Stimulated activated CD4-positive, alpha-beta T cell treated with anti-CD3 and anti-CD28 coated beads, Interleukin-4, amount 100 ng/mL, for 4 hours (primary cell): ENCODE data around the gene CHMP6.

ENCODE experiments used
- DNase-seq, 2 experiments: peaks; one replicate each; pipeline ENCODE4 v3.0.0-alpha.2; 2020

Gene CHMP6

DNA sequence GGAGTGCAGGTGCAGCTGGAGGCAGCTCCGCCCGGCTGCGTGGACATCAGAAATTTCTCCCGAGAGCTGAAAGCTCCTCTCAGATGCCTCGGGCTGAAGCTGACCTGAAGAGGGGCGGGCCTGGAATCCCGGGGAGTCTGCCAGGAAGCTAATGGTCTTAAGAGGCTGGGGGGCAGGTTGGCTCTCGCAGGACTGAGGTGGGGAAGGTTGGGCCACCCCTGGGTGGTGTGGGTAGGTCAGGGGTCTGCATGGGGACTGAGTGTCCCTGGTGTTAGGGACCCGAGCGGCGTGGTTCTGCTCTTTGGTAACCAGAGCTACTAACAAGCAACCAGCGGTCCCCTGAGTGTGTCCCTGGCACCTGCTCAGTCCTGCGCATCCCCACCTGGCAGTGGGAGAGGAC is 3.5 kb downstream of the CHMP6 start:
- DNase-seq = no peak

DNA sequence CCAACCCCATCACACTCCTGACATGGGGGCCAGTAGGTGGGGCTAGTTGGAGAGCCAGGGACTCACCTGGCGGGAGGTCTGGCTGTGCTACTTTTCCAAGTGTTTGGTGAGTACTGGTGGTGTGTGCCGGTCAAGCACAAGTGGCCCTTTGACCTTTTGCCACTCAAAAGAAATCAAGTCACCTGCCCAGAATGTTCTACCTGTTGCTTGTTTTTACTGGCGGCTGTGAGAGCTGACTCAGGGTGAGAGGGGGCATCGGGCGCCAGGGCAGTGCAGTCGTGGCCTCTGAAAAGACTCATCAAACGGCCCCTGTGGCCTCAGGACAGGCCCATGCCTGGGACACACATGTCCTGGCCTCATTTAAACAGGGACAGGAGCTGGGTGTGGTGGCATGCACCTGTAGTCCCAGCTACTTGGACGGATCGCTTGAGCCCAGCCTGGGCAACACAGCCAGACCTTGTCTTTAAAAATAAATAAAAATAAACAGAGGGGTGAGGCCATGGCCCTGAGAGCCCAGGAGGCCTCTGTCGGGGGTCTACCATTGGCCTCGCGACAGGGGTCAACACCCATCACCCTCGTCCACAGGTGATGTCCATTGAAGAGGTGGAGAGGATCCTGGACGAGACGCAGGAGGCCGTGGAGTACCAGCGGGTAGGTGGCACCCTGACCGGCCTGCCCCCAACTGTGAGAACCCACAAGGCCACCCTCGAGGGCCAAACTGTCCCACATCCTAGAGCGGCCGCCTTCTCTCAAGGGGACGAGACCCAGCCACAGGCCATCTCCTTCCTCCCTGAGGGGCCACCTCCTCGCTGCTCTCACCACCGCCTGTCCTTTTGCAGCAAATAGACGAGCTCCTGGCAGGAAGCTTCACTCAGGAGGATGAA is 5.0 kb downstream of the CHMP6 start:
- DNase-seq = no peak

DNA sequence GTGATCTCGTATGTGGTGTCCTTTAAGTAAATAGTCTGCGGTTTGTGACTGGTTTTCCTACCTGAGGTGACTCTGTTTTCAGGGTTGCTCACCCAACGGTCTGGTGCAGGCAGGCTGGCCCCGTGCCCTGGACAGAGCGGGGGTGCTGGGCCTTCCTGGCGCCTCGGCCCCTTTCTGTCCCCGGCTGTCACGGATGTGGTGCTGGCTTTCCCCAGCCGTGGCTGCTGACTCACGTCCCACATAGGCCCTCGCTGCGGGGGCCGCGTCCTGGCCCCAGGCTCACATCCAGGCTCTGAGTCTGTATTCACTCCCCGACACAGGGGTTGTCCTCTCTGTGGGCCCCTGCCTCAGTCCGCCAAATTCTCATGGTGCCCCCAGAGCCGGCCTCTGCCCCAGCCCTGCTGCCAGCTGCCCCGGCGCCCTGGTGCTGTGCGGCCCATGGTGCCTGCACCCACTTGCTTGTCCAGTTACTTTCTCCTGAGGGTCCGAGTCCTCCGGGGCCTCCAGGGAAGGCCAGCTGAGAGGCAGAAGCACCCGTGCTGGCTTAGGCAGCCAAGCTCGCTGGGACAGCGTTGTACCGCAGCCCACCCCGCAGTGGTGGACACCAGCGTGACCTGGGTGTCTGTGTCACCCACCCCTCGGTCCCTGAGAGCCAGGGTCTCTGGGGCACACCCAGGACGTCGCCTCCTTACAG is 5.9 kb downstream of the CHMP6 start:
- no peak for DNase-seq

DNA sequence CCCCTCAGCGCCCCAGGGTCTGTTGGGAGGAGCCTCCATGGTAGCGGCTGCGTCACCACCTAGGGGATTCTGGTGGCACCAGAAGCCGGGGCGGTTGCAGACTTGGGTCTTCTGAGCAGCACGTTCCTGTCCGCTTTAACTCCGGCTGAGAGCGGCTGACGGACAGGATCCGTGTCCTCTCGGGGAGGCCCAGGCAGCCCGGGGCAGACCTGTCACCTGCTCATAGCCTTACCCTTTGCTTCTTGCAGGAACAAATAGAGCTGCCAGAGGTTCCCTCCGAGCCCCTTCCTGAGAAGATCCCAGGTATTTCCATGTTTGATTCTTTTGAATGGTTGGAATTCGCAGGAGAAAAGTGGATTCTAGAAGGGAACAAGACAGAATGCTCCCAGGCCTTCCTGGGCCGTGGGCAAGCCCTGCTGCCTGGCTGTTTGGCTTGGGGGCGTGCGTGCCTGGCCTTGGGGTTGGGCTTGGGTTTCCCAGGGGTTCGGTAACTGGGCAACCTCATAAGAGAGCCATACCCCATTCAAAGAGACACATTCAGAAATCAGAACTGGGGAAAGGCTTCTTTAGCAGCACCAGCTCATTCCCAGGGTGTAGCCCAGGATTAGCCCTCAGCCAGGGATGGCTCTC is 6.6 kb downstream of the CHMP6 start:
- DNase-seq = no peak

DNA sequence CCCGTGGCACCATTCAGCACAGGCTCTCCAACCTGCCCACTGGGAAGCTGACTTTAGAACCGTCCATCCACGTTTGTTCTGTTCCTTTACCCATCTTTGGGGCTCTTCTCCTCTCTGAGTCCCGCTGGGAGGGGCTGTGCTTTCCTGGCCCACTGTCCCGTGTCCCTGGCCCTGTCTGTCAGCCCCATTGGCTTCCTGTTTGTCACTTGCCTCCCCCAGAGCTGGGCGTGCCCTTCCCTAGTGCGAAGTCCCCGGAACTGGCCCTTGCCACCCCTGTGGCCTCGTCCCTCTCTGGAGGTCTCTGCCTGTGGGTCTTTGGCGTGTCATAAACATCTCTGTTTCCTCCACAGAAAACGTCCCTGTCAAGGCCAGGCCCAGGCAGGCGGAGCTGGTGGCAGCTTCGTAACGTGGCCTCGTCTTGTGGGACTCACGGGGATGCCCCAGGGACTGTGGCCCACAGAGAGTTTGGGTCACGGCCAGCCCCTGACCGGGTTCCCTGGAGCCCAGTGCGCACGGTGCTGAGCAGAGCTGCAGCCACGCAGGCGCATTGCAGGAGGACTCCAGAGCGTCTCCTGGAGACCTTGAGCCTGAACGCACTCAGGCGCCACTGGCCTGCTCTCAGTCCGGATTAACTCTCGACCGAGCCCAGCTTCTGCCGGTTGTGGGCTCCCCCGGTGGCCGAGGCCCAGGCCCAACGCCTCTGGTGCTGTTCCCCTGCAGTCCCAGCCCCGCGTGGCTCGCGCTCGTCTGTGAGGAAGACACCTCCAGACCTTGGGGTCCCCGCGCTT is 7.3 kb downstream of the CHMP6 start:
- DNase-seq = no peak

DNA sequence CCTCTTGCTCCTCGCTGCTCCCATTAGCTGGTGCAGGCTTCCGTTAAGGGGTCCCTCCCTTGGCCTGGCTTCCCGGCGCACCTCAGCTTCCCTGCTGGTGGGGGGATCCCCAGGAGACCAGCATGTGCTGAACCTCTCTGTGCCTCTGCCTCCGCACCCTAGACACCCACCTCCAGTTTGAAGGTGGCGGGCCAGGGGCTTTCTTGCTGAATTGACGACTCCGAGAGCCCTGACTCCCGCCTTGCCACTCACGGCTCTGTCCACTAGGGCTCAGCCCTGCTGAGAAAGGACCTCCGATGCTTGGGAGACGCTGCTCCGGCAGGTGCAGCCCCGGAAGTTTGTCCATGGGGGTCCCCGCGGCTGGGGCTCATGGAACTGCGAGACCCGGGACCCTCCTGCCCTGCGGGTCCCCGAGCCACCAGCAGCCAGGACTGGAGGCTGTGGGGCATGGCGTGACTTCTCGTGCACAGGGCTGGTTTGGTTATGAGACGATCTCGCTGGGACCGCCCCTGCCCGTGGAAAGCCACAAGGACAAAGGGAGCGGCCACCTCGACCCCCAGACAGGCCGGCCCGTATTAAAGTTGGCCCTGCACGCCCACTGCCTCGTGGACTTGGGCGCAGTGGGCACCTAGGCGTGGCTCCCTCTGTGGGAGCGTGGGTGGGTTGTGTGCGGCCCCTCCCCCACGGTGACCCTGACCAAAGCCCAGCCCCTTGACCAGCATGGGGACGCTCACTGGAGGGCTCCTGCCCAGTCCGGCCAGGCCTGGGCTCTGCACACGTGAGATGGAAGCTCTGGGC is 8.1 kb downstream of the CHMP6 start:
- no peak for DNase-seq

DNA sequence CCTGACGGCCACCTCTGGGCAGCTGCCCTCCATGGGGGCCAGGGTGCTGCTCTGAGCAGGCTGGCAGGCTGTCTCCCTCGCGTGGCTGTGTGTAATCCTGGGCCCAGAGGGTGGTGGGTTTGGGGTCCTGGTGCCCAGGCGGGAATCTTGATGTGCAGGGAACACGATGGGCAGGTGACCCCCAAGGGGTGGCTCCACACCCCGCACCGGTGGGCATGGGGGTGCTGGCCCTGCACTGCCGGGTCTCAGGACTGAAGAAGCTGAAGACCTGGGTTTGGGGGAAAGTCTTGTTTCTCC is 8.6 kb downstream of the CHMP6 start:
- DNase-seq = no peak

DNA sequence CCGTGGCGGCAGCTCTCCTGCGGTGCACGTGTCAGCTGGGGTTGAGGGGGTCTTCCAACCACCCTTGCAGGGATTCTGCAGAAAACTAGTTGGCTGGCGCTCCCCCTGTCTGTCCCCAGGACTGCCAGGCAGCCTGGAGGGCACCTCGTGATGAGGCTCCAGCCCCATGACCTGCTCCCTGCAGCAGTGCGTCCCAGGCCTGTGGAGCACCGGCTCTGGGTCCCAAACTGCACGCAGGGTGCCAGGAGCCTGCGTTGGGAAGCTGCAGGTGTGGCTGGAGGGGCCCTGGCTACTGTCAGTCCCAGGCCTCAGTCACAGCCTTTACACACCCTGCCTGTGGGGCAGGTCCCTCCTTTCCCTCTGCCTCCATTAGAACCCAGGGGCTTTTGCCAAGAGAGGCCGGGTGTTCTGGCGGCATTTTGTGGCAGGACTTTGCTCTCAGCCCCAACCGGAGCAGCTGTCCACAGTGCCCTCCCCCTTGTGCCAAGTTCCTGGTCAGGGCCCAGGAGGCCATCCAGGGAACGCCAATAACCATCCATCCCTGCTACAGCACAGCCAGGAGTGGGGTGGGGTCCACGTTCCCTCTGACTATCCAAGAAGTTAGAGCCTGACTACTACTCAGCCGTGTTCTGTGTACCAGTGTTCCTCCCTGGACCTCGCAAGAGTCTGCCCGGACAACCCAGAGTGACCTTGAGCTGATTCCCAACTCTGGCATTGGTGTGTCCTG is 9.2 kb downstream of the CHMP6 start:
- no peak for DNase-seq

DNA sequence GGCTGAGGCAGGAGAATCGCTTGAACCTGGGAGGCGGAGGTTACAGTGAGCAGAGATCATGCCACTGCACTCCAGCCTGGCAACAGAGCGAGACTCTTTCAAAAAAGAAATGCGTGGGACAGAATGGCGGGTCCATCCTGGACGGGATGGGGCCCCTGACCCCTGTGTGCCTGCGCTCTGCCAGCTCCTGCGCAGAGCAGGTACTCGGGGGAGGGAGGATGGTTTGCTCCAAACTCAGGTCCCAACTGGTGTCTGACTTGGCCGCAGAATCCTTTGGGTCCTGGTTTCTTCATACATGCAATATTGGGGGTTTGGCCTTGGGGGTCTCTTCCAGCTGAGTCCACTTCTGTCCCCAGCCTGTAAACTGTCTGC is 10.4 kb downstream of the CHMP6 start:
- DNase-seq = no peak

DNA sequence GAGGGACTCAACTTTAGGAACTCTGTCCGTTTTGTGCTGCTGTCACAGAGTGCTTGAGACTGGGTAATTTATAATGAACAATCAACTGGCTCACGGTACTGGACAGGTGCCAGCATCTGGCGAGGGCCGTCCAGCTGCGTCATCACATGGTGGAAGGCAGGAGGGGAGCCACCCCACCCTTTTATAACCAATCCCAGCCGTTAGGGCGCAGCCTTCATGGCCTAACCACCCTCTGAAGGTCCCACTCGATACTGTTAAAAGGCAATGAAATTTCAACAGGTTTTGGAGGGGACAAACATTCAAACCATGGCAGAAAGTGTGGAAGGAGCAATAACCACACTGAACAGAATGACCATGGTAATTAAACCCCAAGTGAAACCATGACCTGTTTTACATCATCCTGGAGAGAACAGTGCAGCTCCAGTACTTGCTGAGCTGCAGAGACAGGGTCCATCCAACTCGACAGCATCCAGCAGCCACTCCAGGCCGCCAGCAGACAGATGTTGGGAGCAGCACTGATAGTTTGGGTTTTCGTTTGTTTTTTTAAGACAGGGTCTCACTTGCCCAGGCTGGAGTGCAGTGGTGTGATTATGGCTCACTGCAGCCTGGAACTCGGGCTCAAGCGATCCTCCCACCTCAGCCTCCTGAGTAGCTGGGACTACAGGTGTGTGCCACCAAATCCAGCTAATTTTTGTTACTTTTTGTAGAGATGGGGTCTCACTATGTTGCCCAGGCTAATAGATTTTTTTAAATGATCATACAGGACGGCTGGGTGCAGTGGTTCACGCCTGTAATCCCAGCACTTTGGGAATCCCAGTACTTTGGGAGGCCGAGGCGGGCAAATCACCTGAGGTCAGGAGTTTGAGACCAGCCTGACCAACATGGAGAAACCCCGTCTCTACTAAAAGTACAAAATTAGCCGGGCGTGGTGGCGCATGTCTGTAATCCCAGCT is 11.0 kb downstream of the CHMP6 start:
- no peak for DNase-seq

DNA sequence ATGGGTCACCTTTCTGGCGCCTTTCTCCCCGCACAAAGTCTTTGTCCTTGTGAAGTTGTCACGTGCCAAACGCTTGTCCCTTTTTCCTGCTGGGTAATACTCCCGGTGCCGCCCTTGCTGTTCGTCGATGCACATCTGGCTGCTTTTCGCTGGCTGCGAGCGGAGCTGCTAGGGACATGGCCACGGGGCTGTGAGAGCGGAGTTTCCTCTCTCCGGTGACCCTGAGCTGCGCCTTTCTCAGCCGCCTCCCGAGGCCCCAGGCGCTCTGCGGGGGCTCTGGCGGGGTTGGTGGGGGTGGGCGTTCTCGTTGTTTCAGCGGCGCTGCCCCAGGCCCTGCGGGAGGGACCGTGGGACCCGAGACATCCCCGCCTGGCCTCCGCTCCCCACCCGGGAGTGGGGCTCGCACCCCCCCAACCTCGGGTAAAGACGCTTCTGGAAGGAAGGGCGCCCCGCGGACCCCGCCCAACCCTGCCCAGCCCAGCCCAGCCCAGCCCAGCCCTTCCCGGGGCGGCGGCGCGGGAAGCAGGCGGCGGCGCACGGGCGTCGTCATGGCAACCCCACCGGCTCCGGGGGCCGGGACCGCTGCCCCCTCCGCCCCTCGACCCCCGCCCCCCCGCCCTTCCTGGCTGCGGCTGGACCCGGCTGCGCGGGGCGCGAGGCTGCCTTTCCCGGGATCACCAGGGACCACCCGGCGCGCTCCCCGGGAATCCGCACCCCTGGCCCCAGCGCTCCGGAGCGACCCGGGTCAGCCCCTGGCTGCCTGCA is 12.3 kb downstream of the CHMP6 start:
- no peak for DNase-seq

DNA sequence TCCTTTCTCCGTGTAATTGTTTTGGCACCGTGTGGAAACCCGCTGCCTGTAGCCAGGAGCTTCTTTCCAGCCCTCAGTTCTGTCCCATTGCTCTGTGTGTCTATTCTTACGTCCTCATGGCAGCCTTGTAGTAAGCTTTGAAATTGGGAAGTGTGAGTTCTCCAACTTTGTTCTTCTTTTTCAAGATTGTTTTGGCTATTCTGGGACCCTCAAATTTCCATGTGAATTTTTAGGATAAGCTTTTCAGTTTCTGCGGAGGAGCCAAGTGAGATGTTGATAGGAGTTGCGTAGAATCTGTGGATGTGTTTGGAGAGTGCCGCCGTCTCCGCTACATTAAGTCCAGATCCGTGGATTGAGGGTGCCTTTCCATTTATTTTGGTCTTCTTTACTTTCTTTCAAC is 15.2 kb downstream of the CHMP6 start:
- no peak for DNase-seq

DNA sequence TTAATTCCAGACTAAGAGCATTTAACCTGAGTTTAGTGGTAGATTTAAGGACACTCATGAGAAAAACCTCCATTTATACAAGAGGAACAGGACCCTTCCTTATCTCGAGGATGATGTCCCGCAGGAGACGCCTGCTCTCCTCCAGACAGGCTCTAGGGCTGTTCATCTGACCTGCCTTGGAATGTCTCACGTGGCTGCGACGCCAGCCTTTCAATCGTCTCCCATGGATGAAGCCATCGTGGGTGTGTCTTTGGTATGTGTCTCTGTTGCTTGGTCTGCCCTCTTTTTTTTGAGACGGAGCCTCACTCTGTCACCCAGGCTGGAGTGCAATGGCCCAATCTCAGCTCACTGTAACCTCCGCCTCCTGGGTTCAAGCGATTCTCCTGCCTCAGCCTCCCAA is 16.5 kb downstream of the CHMP6 start:
- DNase-seq = no peak

DNA sequence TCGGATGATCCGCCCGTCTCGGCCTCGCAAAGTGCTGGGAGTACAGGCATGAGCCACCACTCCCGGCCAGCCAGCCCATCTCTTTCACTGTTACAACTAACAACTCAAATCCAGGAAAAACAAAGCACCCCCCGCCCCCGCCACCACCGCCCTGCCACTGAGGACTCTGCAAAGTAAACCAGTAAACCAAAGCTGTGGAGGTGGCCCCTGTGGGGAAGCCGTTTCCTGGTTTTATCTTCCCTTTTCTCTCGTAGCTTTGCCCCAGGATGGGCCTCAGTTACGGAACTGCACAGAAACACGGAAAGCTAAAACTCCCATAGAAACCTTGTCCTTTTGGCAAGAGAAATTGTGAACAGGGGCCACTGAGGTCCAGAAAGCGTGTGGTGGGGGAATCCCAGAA is 17.5 kb downstream of the CHMP6 start:
- DNase-seq = no peak

DNA sequence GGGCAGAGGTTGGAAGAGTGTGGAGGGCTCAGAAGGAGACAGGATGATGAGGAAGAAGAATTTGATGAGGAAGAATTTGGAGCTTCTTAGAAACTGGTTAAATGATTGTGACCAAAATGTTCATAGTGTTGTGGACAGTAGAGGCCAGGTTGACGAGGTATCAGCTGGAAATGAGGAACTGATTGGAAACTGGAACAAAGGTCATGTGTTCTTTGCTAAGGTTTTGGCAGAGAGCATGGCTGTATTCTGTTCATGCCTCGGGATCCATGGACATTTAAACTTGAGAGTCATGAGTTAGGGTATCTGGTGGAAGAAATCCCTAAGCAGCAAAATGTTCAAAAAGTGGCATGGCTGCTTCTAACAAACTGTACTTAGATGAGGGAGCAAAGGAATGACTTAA is 19.3 kb downstream of the CHMP6 start:
- DNase-seq = no peak

DNA sequence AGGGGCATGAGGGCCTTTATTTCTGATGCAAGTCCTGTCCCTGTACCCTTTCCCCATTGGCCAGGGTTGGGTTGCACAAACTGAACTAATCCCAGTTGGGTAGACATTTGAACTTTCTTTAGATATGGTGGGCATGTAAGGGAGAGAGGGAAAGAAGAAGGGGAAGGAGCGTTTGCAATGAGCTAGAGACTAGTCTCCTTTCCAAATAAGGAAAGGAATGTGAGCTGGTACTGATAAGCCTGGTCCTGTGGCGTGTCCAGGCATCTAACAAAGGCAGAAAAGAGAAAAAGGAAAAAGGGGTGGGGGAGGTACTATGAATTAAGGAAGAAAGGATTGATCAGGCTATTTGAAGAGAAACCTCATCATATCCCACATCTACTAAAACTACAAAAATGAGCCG is 20.3 kb downstream of the CHMP6 start:
- DNase-seq = no peak

DNA sequence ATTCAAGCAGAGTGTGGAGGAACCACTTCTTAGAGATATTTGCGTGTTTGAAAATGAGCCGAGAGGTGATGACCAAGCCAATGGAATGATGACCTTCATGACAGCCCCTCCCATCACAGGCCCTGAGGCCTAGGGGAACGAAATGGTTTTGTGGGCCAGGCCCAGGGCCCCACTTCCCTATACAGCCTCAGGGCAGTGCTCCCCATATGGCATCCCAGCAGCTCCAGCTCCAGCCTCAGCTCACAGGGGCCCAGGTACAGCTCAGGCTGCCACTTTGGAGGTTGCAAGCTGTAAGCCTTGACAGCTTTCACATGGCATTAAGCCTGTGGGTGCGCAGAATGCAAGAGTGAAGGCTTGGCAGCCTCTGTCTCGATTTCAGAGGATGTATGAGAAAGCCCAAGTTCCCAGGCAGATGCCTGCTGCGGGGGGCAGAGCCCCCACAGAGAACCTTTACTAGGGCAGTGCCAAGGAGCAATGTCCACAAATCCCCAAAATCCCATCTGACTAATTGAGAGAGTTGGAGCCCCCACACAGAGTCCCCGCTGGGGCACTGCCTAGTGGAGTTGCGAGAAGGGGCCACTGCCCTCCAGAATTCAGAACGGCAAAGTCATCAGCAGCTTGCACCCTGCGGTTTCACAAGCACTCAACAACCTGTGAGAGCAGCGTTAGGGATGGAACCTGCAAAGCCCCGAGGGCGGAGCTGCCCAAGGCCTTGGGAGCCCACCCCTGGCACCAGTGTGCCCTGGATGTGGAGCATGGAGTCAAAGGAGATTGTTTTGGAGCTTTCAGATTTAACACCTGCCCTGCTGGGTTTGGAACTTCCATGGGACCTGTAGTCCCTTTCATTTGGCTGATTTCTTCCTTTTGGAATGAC is 21.2 kb downstream of the CHMP6 start:
- DNase-seq = no peak

DNA sequence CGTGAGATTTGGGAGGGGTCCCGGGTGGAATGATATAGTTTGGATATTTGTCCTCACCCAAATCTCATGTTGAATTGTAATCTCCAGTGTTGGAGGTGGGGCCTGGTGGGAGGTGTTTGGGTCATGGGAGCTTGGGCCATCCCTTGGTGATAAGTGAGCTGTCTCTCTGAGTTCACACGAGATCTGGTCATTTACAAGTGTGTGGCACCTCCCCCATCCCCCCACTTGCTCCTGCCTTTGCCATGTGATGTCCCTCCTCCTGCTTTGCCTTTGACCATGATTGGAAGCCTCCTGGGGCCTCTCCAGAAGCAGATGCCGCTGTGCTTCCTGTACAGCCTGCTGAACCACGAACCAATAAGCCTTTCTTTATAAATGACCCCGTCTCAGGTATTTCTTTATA is 22.0 kb downstream of the CHMP6 start:
- DNase-seq = no peak

DNA sequence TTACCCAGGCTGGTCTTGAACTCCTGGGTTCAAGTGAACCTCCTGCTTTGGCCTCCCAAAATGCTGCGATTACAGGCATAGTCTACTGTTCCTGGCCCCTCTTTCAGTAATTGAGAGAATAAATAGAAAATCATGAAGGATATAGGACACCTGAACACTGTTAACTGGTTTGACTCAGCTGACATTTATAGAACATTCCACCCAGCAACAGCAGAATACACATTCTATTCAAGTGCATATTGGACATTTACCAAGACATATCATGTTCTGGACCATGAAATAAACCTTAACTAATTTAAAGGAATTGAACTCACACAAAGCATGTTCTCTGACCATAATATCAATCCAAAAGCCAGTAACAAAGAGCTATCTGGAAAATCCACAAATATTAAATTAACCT is 23.5 kb downstream of the CHMP6 start:
- no peak for DNase-seq
